ENCODE data around the gene KAZN. TPM values are rescaled to one million over a fixed set of nuclear protein-coding genes. Genes with fewer than 3 reads are reported as not detected.

KAZN gene
- total RNA-seq, 1 experiment from 2014 or later: 2.7 TPM

DNA sequence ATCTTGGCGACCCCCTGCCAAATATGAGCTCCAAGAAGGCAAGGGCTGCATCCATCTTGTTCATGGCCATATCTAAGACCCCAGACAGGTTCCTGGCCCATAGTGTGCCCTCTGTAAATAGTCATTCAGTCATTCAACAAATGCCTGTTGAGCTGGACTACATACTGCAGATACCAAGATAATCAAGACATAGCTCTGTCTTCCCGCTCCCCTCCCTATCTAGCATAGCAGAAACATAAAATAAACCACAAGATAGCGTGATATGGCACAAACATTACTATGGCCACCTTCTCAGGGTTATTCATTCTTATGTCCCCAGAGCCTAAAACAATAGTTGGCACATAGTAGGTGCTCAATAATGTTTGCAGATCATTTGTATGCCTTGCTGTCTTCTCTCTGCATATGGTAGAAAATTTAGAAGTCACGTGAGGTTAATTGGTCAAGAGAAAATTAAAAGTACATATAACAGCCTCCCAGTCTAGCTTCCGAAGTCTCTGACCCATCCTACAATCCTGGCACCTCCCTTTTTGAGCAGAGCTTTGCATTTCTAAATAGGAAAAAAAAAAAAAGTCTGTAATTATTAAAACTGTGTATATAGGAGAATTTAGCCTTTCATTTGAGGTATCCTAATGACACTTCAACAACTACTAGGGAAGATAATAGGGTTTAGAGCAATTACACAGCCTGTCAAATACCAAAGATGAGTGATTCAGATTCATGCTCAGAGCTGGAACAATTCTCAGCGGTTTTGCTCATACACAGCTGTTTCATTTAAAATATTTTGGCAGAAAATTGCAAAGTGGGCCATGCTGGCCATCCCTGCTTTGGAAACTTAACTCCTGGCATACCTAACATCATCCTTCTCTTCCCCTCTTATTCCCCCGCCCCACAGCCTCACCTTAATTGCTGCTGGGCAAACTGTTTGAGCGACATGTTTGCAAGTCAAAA, 219.0 kb downstream of the KAZN start:
- DNase-seq (ENCODE audit: low read depth): no peak

DNA sequence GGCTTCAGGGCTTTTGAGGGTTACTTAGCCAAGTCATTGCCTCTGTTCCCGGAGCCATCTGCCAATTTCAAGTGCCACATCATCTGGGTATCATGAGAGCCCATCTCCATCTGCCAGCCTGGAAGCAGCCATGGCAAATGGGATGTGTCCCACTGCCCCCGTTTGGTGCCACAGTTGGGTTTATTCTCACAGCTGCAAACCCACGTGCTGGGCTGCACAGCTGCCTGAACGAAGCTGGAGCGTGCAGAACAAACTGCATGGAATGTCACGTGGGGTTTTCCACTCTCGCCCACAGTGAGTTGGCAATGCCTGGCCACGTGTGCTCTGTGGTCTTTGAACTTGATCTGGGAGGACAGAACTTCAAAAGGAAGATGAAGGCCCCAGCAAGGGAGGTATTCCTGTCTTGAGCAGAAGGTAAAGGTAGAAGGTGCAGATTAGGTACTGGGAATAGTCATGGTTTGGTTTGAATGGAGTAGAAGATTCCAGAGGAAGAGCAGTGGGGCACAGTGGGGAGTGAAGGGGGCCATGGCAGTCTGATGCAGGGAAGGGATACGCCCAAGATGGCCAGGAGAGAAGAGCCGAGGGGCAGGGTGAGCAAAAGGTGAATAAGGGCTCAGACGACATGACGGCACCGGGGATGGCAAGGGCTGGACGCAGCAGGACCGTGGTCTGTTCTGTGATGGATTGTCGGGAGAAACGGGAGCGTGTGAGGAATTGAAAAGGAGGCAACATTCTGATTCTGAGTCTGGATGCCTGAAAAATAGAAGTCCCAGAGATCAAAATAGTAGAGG, 222.0 kb downstream of the KAZN start:
- no peak for DNase-seq (ENCODE audit: low read depth)

GRCh38 chr1:14822493-14822892, 224.0 kb downstream of the KAZN start:
- DNase-seq (ENCODE audit: low read depth): peak; percentile 59

- DNase-seq (ENCODE audit: low read depth): no peak
Measured at GRCh38 chr1:14822996-14823395, 224.5 kb downstream of the KAZN start.

DNA sequence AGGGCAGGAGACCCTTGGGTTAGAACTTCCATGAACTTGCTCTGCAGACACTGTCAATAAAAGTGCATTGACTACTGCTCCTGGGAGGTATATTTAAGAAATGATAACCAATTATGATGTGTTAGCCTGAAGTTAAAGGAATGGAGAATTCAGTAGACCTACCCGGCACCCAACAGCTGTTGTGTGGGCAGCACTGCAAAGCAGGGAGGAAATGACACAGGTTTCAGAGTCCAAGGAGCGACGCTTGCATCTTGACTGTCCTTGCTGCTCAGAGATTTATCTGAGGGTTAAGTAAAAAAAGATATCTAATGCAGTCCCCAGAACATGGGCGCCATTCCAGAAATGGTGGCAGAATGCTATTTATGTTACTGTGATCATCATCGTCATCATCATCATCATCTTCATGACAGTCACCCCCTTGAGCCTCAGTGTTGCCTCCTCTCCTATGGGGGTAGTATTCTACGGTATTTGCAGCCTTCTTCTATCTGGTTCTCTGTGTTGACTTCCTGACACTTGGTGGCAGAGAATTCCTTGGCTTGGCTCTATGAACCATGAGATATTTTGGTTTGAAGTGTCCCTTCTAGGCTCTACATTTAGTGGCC, 225.9 kb downstream of the KAZN start:
- no peak for DNase-seq (ENCODE audit: low read depth)

GRCh38 chr1:14825396-14825795, 226.9 kb downstream of the KAZN start:
- no peak for DNase-seq (ENCODE audit: low read depth)

- DNase-seq (ENCODE audit: low read depth): peak; percentile 58
Measured at GRCh38 chr1:14826172-14826636, 227.7 kb downstream of the KAZN start.

DNA sequence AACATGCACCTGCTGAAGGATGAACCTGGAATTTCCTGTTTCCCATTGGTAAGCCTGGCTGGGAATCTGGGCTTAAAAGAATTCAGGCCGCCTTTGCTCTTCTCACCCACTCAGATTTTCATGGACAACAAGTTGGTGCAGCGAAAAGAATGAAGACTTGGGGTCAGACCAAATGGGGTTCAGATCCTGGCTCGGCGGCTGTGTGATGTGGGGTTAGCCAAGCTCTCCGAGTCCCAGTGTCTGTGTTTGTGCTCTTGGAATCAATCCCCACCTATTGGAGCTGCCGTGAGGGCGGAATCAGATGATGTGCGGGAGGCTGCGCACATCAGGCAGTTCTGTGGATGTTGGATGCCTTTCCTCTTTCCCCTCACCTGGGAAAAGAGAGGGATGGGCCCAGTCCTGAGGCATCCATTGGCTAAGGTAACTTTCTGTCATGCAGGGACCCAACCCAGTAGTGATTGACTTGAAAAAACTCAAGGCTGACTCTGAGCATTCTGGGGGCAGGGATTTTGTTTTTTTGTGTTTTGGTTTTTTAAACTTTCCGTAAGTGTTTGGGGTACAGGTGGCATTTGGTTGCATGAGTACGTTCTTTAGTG, 228.3 kb downstream of the KAZN start:
- DNase-seq (ENCODE audit: low read depth): no peak

GRCh38 chr1:14827870-14828269, 229.4 kb downstream of the KAZN start:
- DNase-seq (ENCODE audit: low read depth): no peak

DNA sequence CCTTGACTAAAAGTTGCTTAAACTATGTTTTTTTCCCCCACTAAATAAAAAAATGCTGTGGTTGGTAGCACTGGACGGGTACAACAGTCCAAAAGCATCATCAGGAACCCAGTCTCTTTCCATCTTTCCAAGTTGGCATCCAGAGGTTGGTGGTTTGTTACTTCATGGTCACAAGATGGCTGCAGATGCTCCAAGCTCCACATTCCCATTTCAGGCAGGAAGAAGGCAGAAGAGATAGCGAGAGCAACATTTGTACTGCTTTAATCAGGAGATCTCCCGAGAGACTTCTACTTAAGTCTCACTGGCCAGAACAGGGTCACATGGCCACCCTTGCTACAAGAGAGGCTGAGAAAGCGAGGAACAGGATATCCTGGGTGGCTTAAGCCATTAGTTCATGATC, 230.2 kb downstream of the KAZN start:
- no peak for DNase-seq (ENCODE audit: low read depth)

DNA sequence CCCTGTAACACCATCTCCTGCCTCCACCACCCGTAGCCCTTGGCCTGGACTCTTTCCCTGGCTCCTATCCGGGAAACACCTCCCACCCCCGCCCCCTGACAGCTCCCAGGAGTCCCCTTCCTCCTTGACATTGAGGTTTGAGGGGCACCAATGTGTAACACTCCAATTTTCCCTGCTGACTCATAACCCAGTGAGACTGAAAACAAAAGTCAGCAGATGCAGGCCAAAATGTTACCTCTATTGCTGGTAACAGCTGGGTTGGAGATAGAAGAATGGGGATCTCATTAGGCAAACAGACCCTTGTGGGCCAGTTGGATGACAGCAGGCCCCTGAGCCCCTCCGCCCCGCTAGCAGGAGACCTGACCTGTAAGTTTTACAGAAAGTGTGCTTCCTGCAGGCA, 237.2 kb downstream of the KAZN start:
- DNase-seq (ENCODE audit: low read depth): no peak

GRCh38 chr1:14836426-14837140, 238.1 kb downstream of the KAZN start:
- no peak for DNase-seq (ENCODE audit: low read depth)

- no peak for DNase-seq (ENCODE audit: low read depth)
Measured at GRCh38 chr1:14840374-14840773, 241.9 kb downstream of the KAZN start.

DNA sequence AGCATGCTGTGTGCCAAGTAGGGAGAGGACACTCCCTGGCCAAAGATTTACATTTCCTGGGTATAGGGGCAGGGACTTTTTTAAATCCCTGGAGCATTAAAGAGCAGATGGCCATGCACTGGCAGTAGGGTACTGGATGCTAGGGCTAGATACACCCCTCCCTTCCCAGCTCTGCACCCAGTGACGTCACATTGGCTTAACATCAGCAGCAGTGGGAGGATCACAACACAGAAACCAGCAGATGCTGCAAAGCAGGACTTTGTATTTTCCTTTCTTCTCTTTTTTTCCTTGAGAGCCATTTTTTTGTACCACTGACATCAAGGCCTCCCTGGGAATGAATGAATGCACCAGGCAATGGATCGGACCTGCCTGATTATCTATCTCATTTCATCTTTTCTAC, 243.0 kb downstream of the KAZN start:
- no peak for DNase-seq (ENCODE audit: low read depth)

- no peak for DNase-seq (ENCODE audit: low read depth)
Measured at GRCh38 chr1:14841951-14842350, 243.5 kb downstream of the KAZN start.

DNA sequence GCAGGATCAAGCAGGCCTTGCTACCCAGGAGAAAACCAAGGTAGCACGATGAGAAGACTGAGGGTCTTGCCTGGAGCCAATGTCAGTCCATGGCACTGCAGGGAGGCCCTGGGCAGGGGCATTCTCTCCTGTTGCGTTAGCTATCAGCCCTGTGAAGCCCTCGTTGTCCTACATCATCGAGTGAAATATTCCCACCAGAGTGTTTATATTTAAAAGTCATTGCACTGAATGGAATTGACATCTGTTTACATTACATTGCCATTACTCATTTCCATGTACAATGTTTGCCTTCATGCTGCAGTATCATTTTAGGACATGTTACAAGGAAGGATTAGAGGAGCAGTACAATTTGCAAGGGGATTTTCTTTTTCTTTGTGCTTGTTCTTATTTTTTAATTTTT, 243.9 kb downstream of the KAZN start:
- peak; percentile 6 for DNase-seq (ENCODE audit: low read depth)

DNA sequence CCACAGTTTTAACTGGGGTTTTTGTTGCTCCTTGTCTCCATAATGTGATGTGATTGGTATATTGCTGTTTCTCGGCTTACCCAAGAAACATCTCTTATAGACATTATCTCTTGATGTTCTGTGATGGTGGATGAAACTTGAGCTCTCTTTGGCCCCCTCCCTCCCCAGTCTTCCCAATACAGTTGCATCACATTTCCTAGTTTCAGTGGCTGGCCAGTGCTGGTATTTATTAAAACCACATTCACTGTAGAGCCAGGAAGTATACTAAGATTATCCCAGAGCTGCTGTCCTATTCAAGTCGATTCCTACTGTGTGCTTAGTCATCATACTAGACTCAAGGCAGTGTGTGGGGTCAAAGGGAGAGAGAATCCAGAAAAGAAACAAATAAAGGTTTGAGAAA, 244.4 kb downstream of the KAZN start:
- peak; percentile 35 for DNase-seq (ENCODE audit: low read depth)

- no peak for DNase-seq (ENCODE audit: low read depth)
Measured at GRCh38 chr1:14843525-14843924, 245.0 kb downstream of the KAZN start.

- no peak for DNase-seq (ENCODE audit: low read depth)
Measured at GRCh38 chr1:14844356-14844755, 245.9 kb downstream of the KAZN start.

GRCh38 chr1:14844923-14845617, 246.6 kb downstream of the KAZN start:
- no peak for DNase-seq (ENCODE audit: low read depth)
